ENCODE data around the gene MTPN.

Gene MTPN

GRCh38 chr7:135933509-135934188 lies 43.5 kb downstream of the MTPN start:
- Histone ChIP-seq H3K79me2 (ENCODE audit: low read length) (peaks cover 48% of the 10 kb centered on the region), H3F3A (ENCODE audit: insufficient read depth, low read length) (no peaks in the 10 kb centered on the region), H3K9me3 (replicated peaks; ENCODE audit: insufficient read depth, low read length) (no peaks in the 10 kb centered on the region), H3K9me2 (replicated peaks; ENCODE audit: insufficient read depth, low read length) (no peaks in the 10 kb centered on the region), H3K9ac (ENCODE audit: low read length) (no peak overlapping the region), H3K4me3 (ENCODE audit: low read length) (no peak overlapping the region), H4K20me1 (ENCODE audit: insufficient read depth, low read length) (no peaks in the 10 kb centered on the region; the same call in 1 of the 2 replicates), H3K27ac (ENCODE audit: low read length) (no peak overlapping the region), H3K4me1 (ENCODE audit: low read length) (no peaks in the 10 kb centered on the region), H3K36me3 (replicated peaks; ENCODE audit: insufficient read depth, low read length) (0 out of 2 replicates have a peak, but pooled peaks cover 6% of the 10 kb centered on the region), H3K27me3 (replicated peaks; ENCODE audit: insufficient read depth, low read length) (no peaks in the 10 kb centered on the region), H3K4me2 (ENCODE audit: low read depth, low read length) (no peak overlapping the region), H2AFZ (ENCODE audit: low read length) (no peak overlapping the region)
- DNase-seq, result no peak
- TF ChIP-seq EZH2 (optimal IDR thresholded peaks at IDR 0.05; ENCODE audit: low read depth, low read length) (no peak), CTCF (IDR thresholded peaks at IDR 0.05; ENCODE audit: low read length) (no peak), EZH2phosphoT487 (IDR thresholded peaks at IDR 0.05; ENCODE audit: low read length) (no peak)

GRCh38 chr7:135932131-135932530 lies 45.0 kb downstream of the MTPN start:
- H3K9me2 ChIP-seq (replicated peaks; ENCODE audit: insufficient read depth, low read length), result no peaks in the 10 kb centered on the region
- no peaks in the 10 kb centered on the region for H3F3A ChIP-seq (ENCODE audit: insufficient read depth, low read length)
- H3K36me3 ChIP-seq (replicated peaks; ENCODE audit: insufficient read depth, low read length), result 0 out of 2 replicates have a peak, but pooled peaks cover 6% of the 10 kb centered on the region
- H3K4me1 ChIP-seq (ENCODE audit: low read length), result no peaks in the 10 kb centered on the region
- no peak overlapping the region for H3K4me2 ChIP-seq (ENCODE audit: low read depth, low read length)
- H3K9me3 ChIP-seq (replicated peaks; ENCODE audit: insufficient read depth, low read length), result no peaks in the 10 kb centered on the region
- TF ChIP-seq EZH2 (optimal IDR thresholded peaks at IDR 0.05; ENCODE audit: low read depth, low read length) (no peak), CTCF (IDR thresholded peaks at IDR 0.05; ENCODE audit: low read length) (no peak), EZH2phosphoT487 (IDR thresholded peaks at IDR 0.05; ENCODE audit: low read length) (no peak)
- no peak for DNase-seq
- H3K27me3 ChIP-seq (replicated peaks; ENCODE audit: insufficient read depth, low read length), result no peaks in the 10 kb centered on the region
- no peaks in the 10 kb centered on the region; the same call in 1 of the 2 replicates for H4K20me1 ChIP-seq (ENCODE audit: insufficient read depth, low read length)
- H2AFZ ChIP-seq (ENCODE audit: low read length), result no peak overlapping the region
- no peak overlapping the region for H3K4me3 ChIP-seq (ENCODE audit: low read length)
- H3K79me2 ChIP-seq (ENCODE audit: low read length), result peaks cover 36% of the 10 kb centered on the region
- no peak overlapping the region for H3K27ac ChIP-seq (ENCODE audit: low read length)
- no peak overlapping the region for H3K9ac ChIP-seq (ENCODE audit: low read length)

GRCh38 chr7:135930565-135931461 lies 46.3 kb downstream of the MTPN start:
- H3K9me2 ChIP-seq (replicated peaks; ENCODE audit: insufficient read depth, low read length), result no peaks in the 10 kb centered on the region
- no peaks in the 10 kb centered on the region for H3F3A ChIP-seq (ENCODE audit: insufficient read depth, low read length)
- no peaks in the 10 kb centered on the region for H3K9me3 ChIP-seq (replicated peaks; ENCODE audit: insufficient read depth, low read length)
- H3K4me1 ChIP-seq (ENCODE audit: low read length), result no peaks in the 10 kb centered on the region
- H3K4me2 ChIP-seq (ENCODE audit: low read depth, low read length), result no peak overlapping the region
- H3K36me3 ChIP-seq (replicated peaks; ENCODE audit: insufficient read depth, low read length), result 0 out of 2 replicates have a peak, but pooled peaks cover 6% of the 10 kb centered on the region
- TF ChIP-seq CTCF (IDR thresholded peaks at IDR 0.05; ENCODE audit: low read length) (no peak), EZH2 (optimal IDR thresholded peaks at IDR 0.05; ENCODE audit: low read depth, low read length) (no peak), EZH2phosphoT487 (IDR thresholded peaks at IDR 0.05; ENCODE audit: low read length) (no peak)
- H3K9ac ChIP-seq (ENCODE audit: low read length), result no peak overlapping the region
- H3K27me3 ChIP-seq (replicated peaks; ENCODE audit: insufficient read depth, low read length), result no peaks in the 10 kb centered on the region
- H4K20me1 ChIP-seq (ENCODE audit: insufficient read depth, low read length), result no peaks in the 10 kb centered on the region
- DNase-seq, result no peak
- H3K79me2 ChIP-seq (ENCODE audit: low read length), result peaks cover 29% of the 10 kb centered on the region
- H3K27ac ChIP-seq (ENCODE audit: low read length), result no peak overlapping the region
- H3K4me3 ChIP-seq (ENCODE audit: low read length), result no peak overlapping the region
- no peak overlapping the region for H2AFZ ChIP-seq (ENCODE audit: low read length)

All from MM.1S (cell line).